ENCODE measurements around the gene OPTC.

GRCh38 chr1:203538726-203539125 lies 44.8 kb downstream of the OPTC start:
- no peak for TF ChIP-seq POLR2AphosphoS5 (IDR thresholded peaks at IDR 0.05; ENCODE audit: low read depth, low read length)
- no peak for TF ChIP-seq POLR2A (IDR thresholded peaks at IDR 0.05; ENCODE audit: borderline replicate concordance, extremely low read depth, insufficient read depth, insufficient read length)
- no peak for TF ChIP-seq CTCF (IDR thresholded peaks at IDR 0.05 in 2 of 3, conservative IDR thresholded peaks at IDR 0.05 in 1 of 3; ENCODE audit: borderline replicate concordance in 1 of 3, insufficient read depth in 1 of 3, low read depth in 2 of 3, low read length in 2 of 3)
- no peak for TF ChIP-seq EZH2phosphoT487 (IDR thresholded peaks at IDR 0.05; ENCODE audit: borderline replicate concordance)
- TF ChIP-seq ZFX (IDR thresholded peaks at IDR 0.05): no peak
- TF ChIP-seq FOSL1 (IDR thresholded peaks at IDR 0.05; ENCODE audit: low read depth): no peak
- no peak for TF ChIP-seq REST (IDR thresholded peaks at IDR 0.05; ENCODE audit: low read depth)
- no peak for TF ChIP-seq EZH2 (IDR thresholded peaks at IDR 0.05)
- no peak for TF ChIP-seq ZNF274 (IDR thresholded peaks at IDR 0.05; ENCODE audit: low read depth, low read length)
- no peak for TF ChIP-seq SIN3A (IDR thresholded peaks at IDR 0.05; ENCODE audit: low read depth)
